Effector memory CD8-positive, alpha-beta T cell (primary cell): ENCODE data around the gene ZSCAN18.

ENCODE experiments used
- ATAC-seq: fragments of 150-1000 bp; cut with Tn5 transposase; replicated peaks from 2 replicates; pipeline ENCODE4 v1.10.0; 2021; ENCODE audit warnings: mild to moderate bottlenecking, moderate library complexity
- DNase-seq, 3 experiments: peaks; one replicate each; pipeline ENCODE4 v3.0.0; 2021
- H3K27ac Mint-ChIP-seq, 2 donors: one replicate each; pipeline ENCODE4 v1.8.0; 2022; ENCODE audit warnings: mild to moderate bottlenecking in 2 of 2, mixed read lengths in 2 of 2, moderate library complexity in 2 of 2
- H3K27me3 Mint-ChIP-seq, 2 donors: one replicate each; pipeline ENCODE4 v1.8.0; 2022; ENCODE audit warnings: mixed read lengths in 2 of 2
- H3K36me3 Mint-ChIP-seq: one replicate; pipeline ENCODE4 v1.8.0; 2022; ENCODE audit warnings: mild to moderate bottlenecking, moderate library complexity, mixed read lengths; ENCODE audit not compliant: insufficient read depth
- H3K4me1 Mint-ChIP-seq, 2 donors: one replicate each; pipeline ENCODE4 v1.8.0; 2022; ENCODE audit warnings: low read depth in 2 of 2, mixed read lengths in 2 of 2
- H3K4me3 Mint-ChIP-seq, 2 donors: one replicate each; pipeline ENCODE4 v1.8.0; 2022; ENCODE audit warnings: mild to moderate bottlenecking in 2 of 2, mixed read lengths in 2 of 2, moderate library complexity in 2 of 2
- H3K9me3 Mint-ChIP-seq, 2 donors: one replicate each; pipeline ENCODE4 v1.8.0; 2022; ENCODE audit warnings: mixed read lengths in 2 of 2

Gene ZSCAN18

DNA sequence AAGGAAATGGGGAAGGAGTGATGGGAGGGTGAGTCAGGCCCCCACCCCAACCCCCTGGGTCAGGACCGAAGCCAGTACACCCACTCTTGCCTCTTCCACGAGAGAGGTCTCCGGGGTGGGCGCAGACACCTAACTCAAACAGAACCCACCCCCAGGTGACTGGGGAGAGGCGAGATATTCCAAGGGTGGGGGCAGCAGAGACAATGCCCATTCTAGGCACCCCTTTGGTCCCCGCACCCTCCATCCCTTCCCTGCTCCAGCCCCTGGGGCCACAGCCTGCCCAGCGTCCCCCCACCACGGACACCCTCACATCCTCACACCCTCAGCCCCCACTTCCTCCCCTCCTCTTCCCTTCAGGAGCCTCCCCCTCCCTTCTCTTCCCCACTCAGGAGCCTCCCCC lies 682 bp downstream of the ZSCAN18 start:
- ATAC-seq (no peak), DNase-seq (no peak)
- peaks cover 10 to 17% of the 10 kb centered on the region in 2 donors for H3K4me1 Mint-ChIP-seq
- no peaks in the 10 kb centered on the region for H3K27me3 Mint-ChIP-seq
- peaks cover 41% of the 10 kb centered on the region for H3K36me3 Mint-ChIP-seq
- H3K9me3 Mint-ChIP-seq: peaks cover 8 to 16% of the 10 kb centered on the region in 2 donors
- peak overlapping the region; percentile 84 to 89 for H3K4me3 Mint-ChIP-seq
- peak overlapping the region; percentile 99 to 100 for H3K27ac Mint-ChIP-seq

DNA sequence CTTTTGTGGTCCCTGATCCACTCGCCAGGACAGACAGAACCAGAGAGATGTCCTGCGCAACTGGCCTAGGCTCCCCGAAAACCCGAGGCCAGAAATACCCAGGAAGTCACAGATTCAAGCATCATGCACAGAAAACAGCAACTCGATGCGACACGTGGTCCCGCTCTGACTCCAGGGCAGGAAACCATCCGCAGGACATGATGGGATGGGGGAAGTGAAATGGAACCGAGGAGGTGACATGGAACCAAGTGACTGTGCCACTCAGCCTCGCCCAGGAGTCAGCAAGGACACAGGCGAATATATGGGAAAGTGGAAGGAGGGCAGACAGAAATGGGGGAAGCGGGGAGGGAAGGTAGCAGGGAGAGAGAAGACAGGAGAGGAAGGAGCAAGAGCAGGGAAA lies 1.1 kb downstream of the ZSCAN18 start:
- Mint-ChIP-seq H3K4me1 (peaks cover 10 to 17% of the 10 kb centered on the region in 2 donors), H3K27me3 (no peaks in the 10 kb centered on the region), H3K4me3 (peak overlapping the region; percentile 84 to 89), H3K9me3 (peaks cover 8 to 16% of the 10 kb centered on the region in 2 donors), H3K27ac (peak overlapping the region; percentile 99 to 100), H3K36me3 (peaks cover 44% of the 10 kb centered on the region)
- ATAC-seq (no peak), DNase-seq (no peak)

DNA sequence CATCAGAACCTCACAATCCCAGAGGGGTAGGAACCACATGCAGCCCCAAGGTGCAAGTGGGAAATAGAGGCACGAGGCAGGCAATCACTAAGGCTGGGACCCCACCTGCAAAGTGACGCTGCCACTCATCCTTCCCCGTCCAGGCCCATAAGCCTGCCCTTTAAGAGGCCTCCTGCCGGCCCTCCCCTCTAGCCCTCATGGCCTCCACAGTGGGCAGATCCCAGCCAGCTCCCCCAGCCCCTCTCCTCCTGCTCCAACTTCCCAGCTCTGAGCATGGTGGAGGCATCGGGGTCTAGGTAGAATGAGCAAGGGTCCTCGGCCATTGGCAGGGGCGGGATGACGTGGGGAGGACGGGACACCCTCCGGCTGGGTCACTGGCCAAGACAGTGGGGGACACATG lies 2.7 kb downstream of the ZSCAN18 start:
- Mint-ChIP-seq H3K36me3 (peaks cover 44% of the 10 kb centered on the region), H3K27ac (peak overlapping the region in 1 of 2 donors; percentile 99), H3K9me3 (peaks cover 8 to 16% of the 10 kb centered on the region in 2 donors), H3K4me3 (no peak overlapping the region), H3K4me1 (peaks cover 10 to 17% of the 10 kb centered on the region in 2 donors), H3K27me3 (no peaks in the 10 kb centered on the region)
- ATAC-seq (no peak), DNase-seq (no peak)

DNA sequence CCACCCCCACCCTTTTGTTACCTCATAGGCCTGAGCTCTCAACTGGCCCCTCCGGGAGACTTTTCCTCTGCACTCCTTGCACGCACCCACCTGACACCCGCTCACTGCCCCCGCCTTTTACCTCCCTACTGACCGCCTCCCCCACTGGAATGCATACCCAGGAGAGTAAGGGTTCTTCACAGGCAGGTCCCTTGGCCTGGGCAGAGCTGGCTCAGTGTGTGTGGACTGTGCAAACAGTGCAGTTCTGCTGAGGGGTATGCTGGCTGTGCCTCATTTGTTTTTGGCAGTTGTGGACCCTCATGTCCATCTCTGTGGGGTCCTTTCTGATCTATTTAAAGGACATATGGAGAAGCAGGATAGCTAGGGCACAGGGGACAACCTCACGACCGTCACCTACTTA lies 5.0 kb downstream of the ZSCAN18 start:
- Mint-ChIP-seq H3K9me3 (peaks cover 3 to 9% of the 10 kb centered on the region in 2 donors), H3K27me3 (no peaks in the 10 kb centered on the region), H3K27ac (no peak overlapping the region), H3K36me3 (peaks cover 31% of the 10 kb centered on the region), H3K4me1 (peaks cover 4 to 10% of the 10 kb centered on the region in 2 donors), H3K4me3 (no peak overlapping the region)
- ATAC-seq: no peak
- DNase-seq: no peak

DNA sequence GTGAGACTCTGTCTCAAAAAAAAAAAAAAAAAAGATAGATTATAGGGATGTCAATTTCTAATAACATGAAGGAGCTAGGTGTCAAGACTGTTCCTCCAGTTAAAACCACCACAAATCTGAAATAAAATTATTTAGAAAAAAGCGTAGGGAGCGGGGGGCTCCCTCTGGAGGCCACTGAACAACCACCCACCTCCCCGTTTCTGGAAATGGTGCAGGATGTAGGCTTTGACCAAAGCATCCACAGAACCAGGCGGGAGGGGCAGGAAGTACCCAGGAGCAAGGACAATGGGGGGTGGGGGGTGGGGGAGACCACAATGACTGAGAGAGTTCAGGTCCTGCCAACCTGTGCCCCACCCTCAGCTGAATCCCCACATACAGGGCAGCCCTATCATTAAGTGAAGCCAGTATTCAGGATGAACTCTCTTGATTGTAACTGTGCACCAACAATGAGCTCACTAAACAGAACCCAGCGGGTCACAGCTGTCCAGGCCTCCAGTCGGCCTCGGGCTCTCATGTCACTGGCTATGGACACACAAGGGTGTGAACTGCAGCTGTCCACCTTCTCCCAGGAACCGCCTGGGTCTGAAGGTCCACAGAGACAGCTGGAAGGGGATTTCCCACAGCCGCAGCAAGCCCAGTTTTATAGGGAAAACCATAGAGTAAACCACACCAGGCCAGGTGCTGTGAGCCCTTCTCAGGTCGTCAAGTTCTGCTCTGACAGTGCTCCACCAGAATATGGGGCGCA lies 6.6 kb downstream of the ZSCAN18 start:
- Mint-ChIP-seq H3K9me3 (peaks cover 3 to 8% of the 10 kb centered on the region in 2 donors), H3K4me1 (no peaks in the 10 kb centered on the region), H3K27ac (no peak overlapping the region), H3K36me3 (peaks cover 16% of the 10 kb centered on the region), H3K4me3 (no peak overlapping the region), H3K27me3 (no peaks in the 10 kb centered on the region)
- ATAC-seq: no peak
- no peak for DNase-seq

DNA sequence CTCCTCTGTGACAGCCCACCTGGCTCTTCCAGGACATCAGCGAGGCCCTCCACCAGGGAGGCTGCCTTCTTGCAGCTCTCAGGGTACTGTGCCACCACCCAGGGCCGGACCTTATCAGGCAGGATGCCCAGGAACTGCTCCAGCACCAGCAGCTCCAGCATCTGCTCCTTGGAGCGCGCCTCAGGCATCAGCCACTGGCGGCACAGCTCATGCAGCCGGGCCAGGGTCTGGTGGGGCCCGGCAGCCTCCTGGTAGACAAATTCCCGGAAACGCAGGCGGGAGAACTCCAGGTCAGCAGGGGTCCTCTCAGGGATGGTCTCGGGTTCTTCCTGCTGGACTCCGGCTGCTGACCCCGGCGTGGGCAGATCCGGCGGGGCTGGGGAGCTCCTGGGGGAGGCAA lies 8.2 kb downstream of the ZSCAN18 start:
- Mint-ChIP-seq H3K27ac (no peak overlapping the region), H3K4me1 (no peaks in the 10 kb centered on the region), H3K27me3 (no peaks in the 10 kb centered on the region), H3K4me3 (no peak overlapping the region), H3K36me3 (peaks cover 13% of the 10 kb centered on the region), H3K9me3 (peaks cover 3 to 8% of the 10 kb centered on the region in 2 donors)
- DNase-seq (no peak), ATAC-seq (no peak)

DNA sequence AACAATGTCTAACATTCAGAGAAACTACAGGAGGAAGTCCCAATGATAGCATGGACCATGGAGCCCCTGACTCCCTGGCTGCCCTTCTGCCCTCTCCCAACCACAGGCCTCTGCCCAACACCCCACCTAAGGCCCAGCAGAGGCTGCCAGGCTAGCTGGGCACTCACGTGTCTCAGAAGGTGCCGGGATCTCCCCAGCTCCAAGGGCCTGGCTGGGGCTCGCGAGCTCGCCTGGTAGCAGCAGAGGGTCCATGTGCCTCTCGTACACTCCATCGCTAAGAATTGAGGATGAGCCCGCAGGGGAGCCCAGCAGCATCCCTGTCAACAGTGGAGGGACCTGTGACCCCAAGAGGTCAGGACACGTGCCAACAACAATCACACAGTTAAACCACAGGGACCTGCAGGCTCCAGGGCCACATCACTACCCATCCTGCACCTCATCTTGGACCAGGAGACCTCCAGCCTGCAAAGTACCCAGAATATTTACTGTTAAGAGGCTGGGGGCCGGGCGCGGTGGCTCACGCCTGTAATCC lies 9.4 kb downstream of the ZSCAN18 start:
- DNase-seq (no peak), ATAC-seq (no peak)
- no peak overlapping the region for H3K4me3 Mint-ChIP-seq
- H3K9me3 Mint-ChIP-seq: peaks cover 6% of the 10 kb centered on the region in 2 donors
- peaks cover 13% of the 10 kb centered on the region for H3K36me3 Mint-ChIP-seq
- no peaks in the 10 kb centered on the region for H3K27me3 Mint-ChIP-seq
- no peak overlapping the region for H3K27ac Mint-ChIP-seq
- H3K4me1 Mint-ChIP-seq: no peaks in the 10 kb centered on the region

DNA sequence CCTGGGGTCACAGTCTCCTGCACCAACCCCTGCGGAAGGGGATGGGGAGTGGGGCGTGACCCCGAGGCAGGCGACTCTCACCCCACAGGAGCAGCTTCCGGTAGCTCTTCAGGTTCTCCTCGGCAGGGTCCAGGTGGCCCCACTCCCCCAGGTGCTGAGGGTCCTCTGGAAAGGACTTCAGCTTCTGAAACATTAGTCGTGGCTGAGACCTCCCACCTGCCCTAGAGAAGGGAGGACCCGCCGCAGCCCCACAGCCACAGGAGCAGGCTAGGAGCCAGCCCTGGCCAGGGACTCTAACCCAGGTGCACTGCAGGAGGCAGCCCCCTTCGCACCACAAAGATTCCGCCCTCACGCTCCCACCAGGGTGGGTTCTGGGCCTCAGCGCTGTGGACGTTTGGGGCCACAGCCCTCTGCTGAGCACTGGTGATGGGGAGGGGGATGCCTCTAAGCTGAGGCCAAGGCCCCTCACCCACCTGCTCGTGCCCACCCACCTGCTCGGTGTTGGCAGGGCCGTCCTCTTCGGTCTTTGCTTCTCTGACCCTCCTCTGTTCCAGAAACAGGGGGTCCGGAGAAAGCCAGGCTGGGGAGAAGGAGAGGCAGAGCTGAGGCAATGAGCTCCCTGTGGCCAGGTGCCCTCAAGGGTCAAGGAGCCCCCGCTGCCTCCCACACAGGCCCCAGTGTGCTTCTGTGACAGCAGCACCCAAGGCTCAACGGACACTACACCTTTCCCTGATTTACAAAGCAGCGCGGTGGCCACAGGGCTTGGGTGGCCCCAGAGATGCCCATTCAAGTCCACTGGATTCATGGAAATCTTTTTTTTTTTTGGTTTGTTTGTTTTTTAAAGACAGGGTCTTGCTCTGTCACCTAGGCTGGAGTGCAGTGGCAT lies 11.0 kb downstream of the ZSCAN18 start:
- no peak overlapping the region for H3K27ac Mint-ChIP-seq

DNA sequence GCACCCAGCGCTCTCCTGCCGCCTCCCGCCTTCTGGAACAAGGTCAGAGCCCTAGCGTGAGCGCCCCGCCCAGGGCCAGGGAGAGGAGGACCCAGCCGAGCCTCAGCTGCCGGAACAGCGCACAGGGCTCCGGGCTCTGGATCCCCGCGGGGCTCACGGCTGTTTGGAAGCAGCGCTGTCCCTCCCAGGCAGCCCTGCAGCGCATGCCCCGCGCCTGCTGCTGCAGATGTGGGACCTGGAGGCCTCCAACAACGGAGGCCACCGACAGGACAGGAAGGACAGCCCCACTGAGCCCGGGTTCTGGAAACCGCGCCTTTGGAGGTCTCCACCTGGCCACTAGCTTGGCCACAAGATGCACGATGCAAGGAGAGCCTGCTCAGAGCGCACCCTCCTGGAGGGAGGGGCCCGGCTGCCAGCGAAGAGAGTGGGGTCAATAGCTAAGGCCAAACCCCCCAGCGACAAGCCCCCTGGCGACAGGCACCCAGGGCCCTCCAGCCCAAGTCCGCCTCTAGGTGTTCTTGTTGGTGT lies 12.6 kb downstream of the ZSCAN18 start:
- Mint-ChIP-seq H3K9me3 (peaks cover 11 to 14% of the 10 kb centered on the region in 2 donors), H3K4me1 (no peaks in the 10 kb centered on the region), H3K27me3 (no peaks in the 10 kb centered on the region), H3K4me3 (no peak overlapping the region), H3K36me3 (peaks cover 5% of the 10 kb centered on the region), H3K27ac (no peak overlapping the region)
- ATAC-seq (no peak), DNase-seq (no peak)

More for the DNA sequence above, 11.0 kb downstream of the ZSCAN18 start:
- ATAC-seq (no peak), DNase-seq (no peak)
- Mint-ChIP-seq H3K36me3 (peaks cover 3% of the 10 kb centered on the region), H3K27me3 (no peaks in the 10 kb centered on the region), H3K4me1 (no peaks in the 10 kb centered on the region), H3K9me3 (peaks cover 0 to 3% of the 10 kb centered on the region in 2 donors), H3K4me3 (no peak overlapping the region)

DNA sequence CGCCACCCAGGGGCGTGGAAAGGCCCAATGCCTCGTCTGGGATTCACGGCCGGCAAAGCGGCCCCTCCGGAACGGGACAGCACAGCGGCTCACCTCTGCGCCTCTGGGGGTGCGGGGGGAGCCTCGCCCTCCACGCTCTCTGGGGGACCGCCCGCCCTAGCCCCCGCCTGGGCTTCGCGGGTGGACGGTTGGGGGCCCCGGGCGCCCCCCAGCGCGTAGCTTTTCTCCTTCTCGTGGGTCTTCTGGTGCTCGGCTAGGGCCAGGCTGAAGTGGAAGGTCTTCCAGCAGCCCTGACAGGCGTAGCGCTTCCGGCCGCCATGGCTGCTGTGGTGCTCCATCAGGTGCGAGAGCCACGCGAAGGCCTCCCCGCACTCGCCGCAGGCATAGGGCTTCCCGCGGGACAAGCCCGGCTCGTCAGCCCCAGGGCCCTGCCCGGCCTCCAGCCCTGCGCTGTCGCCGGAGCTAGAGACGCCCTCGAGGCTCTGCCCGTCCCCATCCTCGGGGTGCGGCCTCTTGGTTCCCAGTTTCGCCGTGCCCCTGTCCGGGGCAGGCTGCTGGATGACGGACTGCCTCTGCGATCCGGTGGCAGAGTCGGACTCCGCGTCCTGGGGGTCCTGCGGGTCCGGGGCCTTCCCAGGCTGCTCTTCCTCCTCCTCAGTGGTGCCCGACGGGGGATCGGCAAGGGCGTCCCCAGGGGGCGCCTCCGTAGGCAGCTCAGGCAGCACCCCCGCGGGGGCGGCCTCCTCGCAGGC lies 13.3 kb downstream of the ZSCAN18 start:
- Mint-ChIP-seq H3K4me1 (no peaks in the 10 kb centered on the region), H3K4me3 (no peak overlapping the region), H3K9me3 (peaks cover 15 to 19% of the 10 kb centered on the region in 2 donors), H3K27me3 (no peaks in the 10 kb centered on the region), H3K36me3 (peaks cover 5% of the 10 kb centered on the region), H3K27ac (no peak overlapping the region)
- DNase-seq (no peak), ATAC-seq (no peak)

DNA sequence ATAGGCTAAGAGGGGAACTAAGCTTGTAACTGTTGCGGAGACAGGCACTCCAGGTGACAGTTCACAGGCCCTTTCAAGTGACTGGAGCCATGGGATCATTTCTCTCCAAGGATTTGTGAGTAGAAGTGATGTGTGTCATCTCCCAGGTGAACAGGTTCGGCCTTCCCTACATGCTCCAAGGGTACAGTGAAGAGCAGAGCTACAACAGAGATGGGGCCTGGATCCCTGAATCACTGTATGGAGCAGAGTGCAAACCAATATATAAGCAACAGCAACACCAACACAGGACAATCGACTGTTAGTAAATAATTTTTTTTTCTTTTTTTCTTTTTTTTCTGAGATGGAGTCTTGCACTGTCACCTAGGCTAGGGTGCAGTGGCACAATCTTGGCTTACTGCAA lies 15.0 kb downstream of the ZSCAN18 start:
- no peaks in the 10 kb centered on the region for H3K27me3 Mint-ChIP-seq

DNA sequence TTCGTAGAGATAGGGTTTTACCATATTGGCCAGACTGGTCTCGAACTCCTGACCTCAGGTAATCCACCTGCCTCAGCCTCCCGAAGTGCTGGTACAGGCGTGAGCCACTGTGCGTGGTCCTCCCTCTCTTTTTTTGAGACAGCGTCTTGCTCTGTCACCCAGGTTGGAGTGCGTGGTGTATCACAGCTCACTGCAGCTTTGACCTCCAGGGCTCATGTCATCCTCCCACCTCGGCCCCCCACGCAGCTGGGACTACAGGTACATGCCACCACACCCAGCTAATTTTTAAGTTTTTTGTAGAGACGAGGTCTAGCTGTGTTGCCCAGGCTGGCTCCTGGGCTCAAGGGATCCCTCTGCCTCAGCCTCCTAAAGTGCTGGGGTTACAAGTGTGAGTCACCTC lies 18.2 kb downstream of the ZSCAN18 start:
- H3K9me3 Mint-ChIP-seq: peaks cover 18 to 26% of the 10 kb centered on the region in 2 donors
- H3K27ac Mint-ChIP-seq: no peak overlapping the region
- H3K36me3 Mint-ChIP-seq: peaks cover 2% of the 10 kb centered on the region
- DNase-seq (no peak), ATAC-seq (no peak)
- H3K4me3 Mint-ChIP-seq: no peak overlapping the region
- no peaks in the 10 kb centered on the region for H3K27me3 Mint-ChIP-seq
- no peaks in the 10 kb centered on the region for H3K4me1 Mint-ChIP-seq

More for the DNA sequence above, 15.0 kb downstream of the ZSCAN18 start:
- ATAC-seq: no peak
- Mint-ChIP-seq H3K36me3 (peaks cover 2% of the 10 kb centered on the region), H3K4me3 (no peak overlapping the region), H3K4me1 (no peaks in the 10 kb centered on the region), H3K27ac (no peak overlapping the region), H3K9me3 (peaks cover 15 to 19% of the 10 kb centered on the region in 2 donors)
- no peak for DNase-seq
